Endodermal cell (in vitro differentiated cells): ENCODE measurements around the gene LCE6A. TPM values are rescaled to one million over a fixed set of nuclear protein-coding genes. Genes with fewer than 3 reads are reported as not detected.

Experiments used
- DNase-seq: peaks from one replicate; pipeline ENCODE4 v3.0.0-alpha.2; 2017
- H3K27ac ChIP-seq: 2 replicates; pipeline ENCODE4 v1.5.1; 2013; ENCODE audit warnings: mild to moderate bottlenecking, low read depth, low read length, moderate library complexity
- H3K27me3 ChIP-seq: 2 replicates; pipeline ENCODE4 v1.6.1; 2013; ENCODE audit warnings: mild to moderate bottlenecking, low read length, moderate library complexity; ENCODE audit not compliant: insufficient read depth, control insufficient read depth, poor library complexity, severe bottlenecking
- H3K36me3 ChIP-seq: 2 replicates; pipeline ENCODE4 v1.7.0; 2013; ENCODE audit warnings: mild to moderate bottlenecking, low read length, moderate library complexity; ENCODE audit not compliant: control insufficient read depth, insufficient read depth
- H3K4me1 ChIP-seq: one replicate; pipeline ENCODE4 v1.7.0; 2013; ENCODE audit warnings: low read length; ENCODE audit not compliant: control insufficient read depth, insufficient read depth
- H3K4me3 ChIP-seq: 2 replicates; pipeline ENCODE4 v1.5.1; 2013; ENCODE audit warnings: mild to moderate bottlenecking, low read length, moderate library complexity
- H3K9ac ChIP-seq: 2 replicates; pipeline ENCODE4 v1.6.1; 2013; ENCODE audit warnings: mild to moderate bottlenecking, low read length, moderate library complexity; ENCODE audit not compliant: poor library complexity, severe bottlenecking; ENCODE audit errors: extremely low read depth
- H3K9me3 ChIP-seq: 2 replicates; pipeline ENCODE4 v1.6.1; 2013; ENCODE audit warnings: mild to moderate bottlenecking, low read length, moderate library complexity; ENCODE audit not compliant: control insufficient read depth
- H3K27ac Mint-ChIP-seq: 2 replicates; pipeline ENCODE4 v1.8.0; 2020; ENCODE audit warnings: mixed read lengths
- H3K27me3 Mint-ChIP-seq: 2 replicates; pipeline ENCODE4 v1.8.0; 2021; ENCODE audit warnings: mild to moderate bottlenecking, mixed read lengths; ENCODE audit not compliant: insufficient read depth
- H3K36me3 Mint-ChIP-seq: 2 replicates; pipeline ENCODE4 v1.8.0; 2020; ENCODE audit warnings: low read depth, mixed read lengths
- H3K4me1 Mint-ChIP-seq: 2 replicates; pipeline ENCODE4 v1.8.0; 2020; ENCODE audit warnings: mixed read lengths
- H3K4me3 Mint-ChIP-seq: 2 replicates; pipeline ENCODE4 v1.8.0; 2020; ENCODE audit warnings: mild to moderate bottlenecking, moderate library complexity, mixed read lengths
- H3K9me3 Mint-ChIP-seq: 2 replicates; pipeline ENCODE4 v1.8.0; 2020; ENCODE audit warnings: mild to moderate bottlenecking, mixed read lengths
- CTCF ChIP-seq: fragments of 200-600 bp; sonication (generic); conservative IDR thresholded peaks from 2 replicates; pipeline ENCODE4 v1.5.0; 2021; ENCODE audit warnings: antibody characterized with exemption, mild to moderate bottlenecking
- WGBS, 2 experiments: methylation state at CpG; one replicate each; pipeline versions ENCODE4 v1.1.5 to v1.1.7; 2013; ENCODE audit warnings: missing lambda C conversion rate in 2 of 2, mixed read lengths in 1 of 2; ENCODE audit not compliant: insufficient coverage in 1 of 2, insufficient read length in 1 of 2; 5-methylcytosine and 5-hydroxymethylcytosine counted together
- total RNA-seq, 2 donors: library from RNA; stranded (reverse); fragmentation: NEBNext Ultra II Directional in 1 of 2; extraction: Animal tissue kit (Norgen Biotek cat#: 25700) in 1 of 2; gene quantifications; 2 replicates in 1 of 2; 3 replicates in 1 of 2; pipeline ENCODE4 v1.2.1, GENCODE V29; 2021

LCE6A gene
- total RNA-seq, 2 donors from 2014 or later: not detected

DNA sequence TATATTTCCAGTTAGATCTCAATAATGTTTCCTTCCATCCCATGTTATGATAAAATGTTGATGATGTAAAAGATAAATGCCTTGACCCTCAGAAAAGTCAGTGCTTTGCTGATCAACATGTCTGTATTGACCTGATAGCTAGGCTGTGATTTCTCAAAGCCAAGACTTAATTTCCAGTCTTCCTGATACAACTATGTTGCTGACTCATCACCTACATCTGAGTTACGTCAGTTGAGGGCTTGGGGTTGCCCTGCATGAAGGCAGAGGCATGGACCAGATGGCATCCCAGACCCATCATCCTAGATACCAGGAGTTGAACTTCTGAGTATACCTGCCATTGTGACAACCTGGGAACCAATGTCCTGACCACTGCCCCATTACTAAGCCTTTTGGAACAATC, 41.3 kb upstream of the LCE6A start:
- Mint-ChIP-seq H3K27me3 (peaks cover 2% of the 10 kb centered on the region), H3K36me3 (no peaks in the 10 kb centered on the region), H3K4me1 (no peaks in the 10 kb centered on the region), H3K27ac (no peak overlapping the region), H3K9me3 (peaks cover 87% of the 10 kb centered on the region), H3K4me3 (no peak overlapping the region)
- H3K9me3 ChIP-seq: peaks cover 63% of the 10 kb centered on the region
- no peak overlapping the region for H3K4me3 ChIP-seq
- H3K27ac ChIP-seq: no peak overlapping the region
- no peak for TF ChIP-seq CTCF
- H3K36me3 ChIP-seq: no peaks in the 10 kb centered on the region
- no peak for DNase-seq
- no peak overlapping the region for H3K9ac ChIP-seq
- no peaks in the 10 kb centered on the region for H3K27me3 ChIP-seq
- WGBS, 2 experiments: 59 to 64% methylated on average over 1 of the region's 1 CpG
- no peaks in the 10 kb centered on the region for H3K4me1 ChIP-seq

- H3K4me1 Mint-ChIP-seq: no peaks in the 10 kb centered on the region
- H3K9ac ChIP-seq: no peak within 1 kb of the TSS
- no peaks in the 10 kb centered on the region for H3K27me3 ChIP-seq
- no peaks in the 10 kb centered on the region for H3K36me3 Mint-ChIP-seq
- H3K9me3 ChIP-seq: peaks cover 69% of the 10 kb centered on the region
- H3K36me3 ChIP-seq: no peaks in the 10 kb centered on the region
- no peak within 1 kb of the TSS for H3K27ac Mint-ChIP-seq
- H3K4me3 ChIP-seq: no peak within 1 kb of the TSS
- TF ChIP-seq CTCF: no peak
- peaks cover 84% of the 10 kb centered on the region for H3K9me3 Mint-ChIP-seq
- no peak within 1 kb of the TSS for H3K4me3 Mint-ChIP-seq
- H3K27me3 Mint-ChIP-seq: no peaks in the 10 kb centered on the region
- H3K27ac ChIP-seq: no peak within 1 kb of the TSS
- WGBS, 2 experiments: 44% methylated on average over 3 of the region's 3 CpGs; no CpG with 5 or more reads in 1 of the 2 experiments
- no peak for DNase-seq
- no peaks in the 10 kb centered on the region for H3K4me1 ChIP-seq
These were observed 36.1 kb upstream of the LCE6A start, which contains the start of gene LCE1C for GRCh38 chr1:152806576-152806975. LCE1C (minus strand) TSS chr1:152806651; CDS start chr1:152805478, 1,173 bp downstream.

DNA sequence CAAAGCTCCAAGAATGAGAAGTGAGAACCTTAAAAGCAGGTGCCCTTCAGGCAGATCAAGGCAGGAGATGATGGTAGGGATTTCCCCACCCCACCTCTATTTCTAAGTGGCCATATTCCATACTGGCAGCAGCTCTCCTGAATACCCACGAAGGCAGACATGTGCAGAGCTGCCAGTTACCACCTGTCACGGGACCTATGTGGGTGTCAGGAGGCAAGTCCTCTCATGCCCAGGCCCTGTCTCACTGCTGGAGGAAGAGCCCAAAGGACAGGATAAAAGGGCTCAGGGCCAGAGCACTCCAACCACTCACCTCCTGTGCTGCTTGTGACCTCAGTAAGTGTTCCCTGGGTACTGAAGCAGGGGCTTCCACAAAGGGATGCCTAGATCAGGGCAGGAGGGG, 31.6 kb upstream of the LCE6A start:
- WGBS, 2 experiments: 45% methylated on average over 2 of the region's 2 CpGs; no CpG with 5 or more reads in 1 of the 2 experiments
- TF ChIP-seq CTCF: no peak
- no peak overlapping the region for H3K4me3 Mint-ChIP-seq
- no peak for DNase-seq
- H3K27me3 Mint-ChIP-seq: no peaks in the 10 kb centered on the region
- no peak overlapping the region for H3K27ac ChIP-seq
- no peak overlapping the region for H3K9ac ChIP-seq
- no peaks in the 10 kb centered on the region for H3K27me3 ChIP-seq
- peaks cover 80% of the 10 kb centered on the region for H3K9me3 Mint-ChIP-seq
- H3K9me3 ChIP-seq: peaks cover 72% of the 10 kb centered on the region
- no peak overlapping the region for H3K4me3 ChIP-seq
- no peaks in the 10 kb centered on the region for H3K4me1 Mint-ChIP-seq
- no peaks in the 10 kb centered on the region for H3K36me3 ChIP-seq
- no peaks in the 10 kb centered on the region for H3K36me3 Mint-ChIP-seq
- H3K4me1 ChIP-seq: no peaks in the 10 kb centered on the region
- no peak overlapping the region for H3K27ac Mint-ChIP-seq
